ENCODE data around the gene SLC7A10.

Gene SLC7A10

DNA sequence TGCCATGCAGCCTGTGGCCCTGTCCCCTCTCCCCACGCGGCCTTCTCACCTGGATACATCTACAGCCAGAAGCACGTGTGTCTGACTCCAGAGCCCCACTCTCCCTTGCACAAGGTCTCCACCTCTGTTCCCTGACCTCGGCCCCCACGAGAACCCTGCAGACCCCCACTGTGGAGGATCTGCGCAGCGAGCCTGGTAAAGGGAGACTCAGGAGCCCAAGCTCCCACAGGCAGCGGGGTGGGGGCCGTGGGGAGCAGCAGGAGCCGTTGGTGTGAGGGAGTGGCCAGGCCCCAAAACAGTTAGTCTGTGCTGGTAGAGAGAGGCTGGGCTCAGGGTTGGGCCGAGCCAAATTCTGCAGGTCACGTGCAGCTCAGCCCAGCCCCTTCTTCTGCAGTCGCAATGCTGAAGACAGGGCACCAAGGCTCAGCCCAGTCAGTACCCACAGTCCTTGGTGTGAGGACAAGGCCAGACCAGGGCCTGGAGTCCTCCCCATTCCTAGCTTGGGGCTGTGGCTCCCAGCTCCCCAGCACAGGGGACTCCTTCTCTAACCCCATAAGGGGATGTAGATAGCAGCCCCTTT, 28.7 kb upstream of the SLC7A10 start:
- DNase-seq (ENCODE audit: low read depth) = no peak
- TF ChIP-seq, protein P1, sequence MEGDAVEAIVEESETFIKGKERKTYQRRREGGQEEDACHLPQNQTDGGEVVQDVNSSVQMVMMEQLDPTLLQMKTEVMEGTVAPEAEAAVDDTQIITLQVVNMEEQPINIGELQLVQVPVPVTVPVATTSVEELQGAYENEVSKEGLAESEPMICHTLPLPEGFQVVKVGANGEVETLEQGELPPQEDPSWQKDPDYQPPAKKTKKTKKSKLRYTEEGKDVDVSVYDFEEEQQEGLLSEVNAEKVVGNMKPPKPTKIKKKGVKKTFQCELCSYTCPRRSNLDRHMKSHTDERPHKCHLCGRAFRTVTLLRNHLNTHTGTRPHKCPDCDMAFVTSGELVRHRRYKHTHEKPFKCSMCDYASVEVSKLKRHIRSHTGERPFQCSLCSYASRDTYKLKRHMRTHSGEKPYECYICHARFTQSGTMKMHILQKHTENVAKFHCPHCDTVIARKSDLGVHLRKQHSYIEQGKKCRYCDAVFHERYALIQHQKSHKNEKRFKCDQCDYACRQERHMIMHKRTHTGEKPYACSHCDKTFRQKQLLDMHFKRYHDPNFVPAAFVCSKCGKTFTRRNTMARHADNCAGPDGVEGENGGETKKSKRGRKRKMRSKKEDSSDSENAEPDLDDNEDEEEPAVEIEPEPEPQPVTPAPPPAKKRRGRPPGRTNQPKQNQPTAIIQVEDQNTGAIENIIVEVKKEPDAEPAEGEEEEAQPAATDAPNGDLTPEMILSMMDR (conservative IDR thresholded peaks at IDR 0.05; ENCODE audit: control insufficient read depth, insufficient read depth, low read depth, low read length) = no peak
- H3K4me3 ChIP-seq (ENCODE audit: control insufficient read depth, low read depth, low read length) = no peak overlapping the region

DNA sequence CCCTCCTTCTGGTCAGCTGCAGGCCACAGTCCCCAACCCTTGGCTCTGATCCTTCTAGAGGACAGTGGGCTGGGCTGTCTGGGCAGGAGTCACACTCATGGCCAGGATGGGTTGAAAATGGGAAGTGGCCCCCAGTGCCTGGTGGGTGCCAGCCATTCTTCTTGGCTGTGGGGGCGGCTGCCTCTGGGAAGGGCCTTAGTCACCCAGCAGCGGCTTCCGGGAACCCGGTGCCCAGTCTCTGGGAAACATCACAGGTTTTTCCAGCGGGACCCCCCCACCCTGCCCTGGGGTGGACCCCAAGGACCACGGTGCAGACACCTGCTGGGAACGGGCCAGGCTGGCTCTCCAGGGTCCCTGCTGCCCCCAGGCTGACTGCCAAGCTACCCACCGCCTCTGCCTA, 27.3 kb upstream of the SLC7A10 start:
- TF ChIP-seq, protein P1 (conservative IDR thresholded peaks at IDR 0.05; ENCODE audit: control insufficient read depth, insufficient read depth, low read depth, low read length) = no peak
- no peak for DNase-seq (ENCODE audit: low read depth)
- no peak overlapping the region for H3K4me3 ChIP-seq (ENCODE audit: control insufficient read depth, low read depth, low read length)

DNA sequence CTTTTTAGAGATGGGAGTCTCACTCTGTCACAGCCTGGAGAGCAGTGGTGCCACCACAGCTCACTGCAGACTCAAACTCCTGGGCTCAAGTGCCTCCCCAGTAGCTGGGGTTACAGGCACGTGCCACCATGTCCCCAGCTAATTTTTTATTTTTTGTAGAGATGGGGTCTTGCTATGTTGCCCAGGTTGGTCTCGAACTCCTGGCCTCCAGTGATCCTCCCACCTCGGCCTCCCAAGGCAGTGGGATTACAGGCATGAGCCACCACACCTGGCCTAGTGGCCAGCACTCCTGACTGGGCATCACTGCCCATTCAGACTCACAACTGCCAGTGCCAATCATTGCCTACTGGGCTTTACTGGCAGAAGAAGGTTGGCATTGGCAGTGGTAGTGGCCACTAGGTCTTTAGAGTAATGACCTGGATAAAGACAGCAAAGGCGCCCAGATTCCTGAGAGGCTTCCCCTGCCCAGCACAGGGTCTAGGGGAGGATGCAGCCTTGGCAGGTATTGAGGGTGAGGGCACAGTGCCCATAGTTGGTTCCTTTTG, 26.8 kb upstream of the SLC7A10 start:
- H3K4me3 ChIP-seq (ENCODE audit: control insufficient read depth, low read depth, low read length) = no peak overlapping the region
- no peak for DNase-seq (ENCODE audit: low read depth)
- TF ChIP-seq, protein P1 (conservative IDR thresholded peaks at IDR 0.05; ENCODE audit: control insufficient read depth, insufficient read depth, low read depth, low read length) = no peak

GRCh38 chr19:33251526-33252090, 26.0 kb upstream of the SLC7A10 start:
- TF ChIP-seq, protein P1 (conservative IDR thresholded peaks at IDR 0.05; ENCODE audit: control insufficient read depth, insufficient read depth, low read depth, low read length) = no peak
- DNase-seq (ENCODE audit: low read depth) = no peak
- H3K4me3 ChIP-seq (ENCODE audit: control insufficient read depth, low read depth, low read length) = no peak overlapping the region

- no peak for DNase-seq (ENCODE audit: low read depth)
- TF ChIP-seq, protein P1 (conservative IDR thresholded peaks at IDR 0.05; ENCODE audit: control insufficient read depth, insufficient read depth, low read depth, low read length) = no peak
- no peak overlapping the region for H3K4me3 ChIP-seq (ENCODE audit: control insufficient read depth, low read depth, low read length)
These were observed 25.4 kb upstream of the SLC7A10 start for GRCh38 chr19:33251076-33251475.

DNA sequence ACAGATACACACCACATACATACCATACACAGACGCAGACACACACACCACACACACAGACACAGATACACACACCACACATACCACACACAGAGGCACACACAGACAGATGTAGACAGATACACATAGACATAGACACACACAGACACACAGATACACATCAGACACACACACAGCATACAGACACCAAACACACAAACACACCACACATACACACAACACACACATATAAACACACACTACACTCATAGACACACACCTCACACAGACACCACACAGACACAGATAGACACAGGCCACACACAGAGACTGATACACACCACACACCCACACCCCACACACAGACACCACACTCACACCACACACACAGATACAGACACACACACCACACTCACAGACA, 24.9 kb upstream of the SLC7A10 start:
- TF ChIP-seq, protein P1 (conservative IDR thresholded peaks at IDR 0.05; ENCODE audit: control insufficient read depth, insufficient read depth, low read depth, low read length) = no peak
- no peak for DNase-seq (ENCODE audit: low read depth)
- H3K4me3 ChIP-seq (ENCODE audit: control insufficient read depth, low read depth, low read length) = no peak overlapping the region

All from fibroblast of mammary gland (primary cell).